Transverse colon (tissue), 4 donors: ENCODE measurements around the gene SMIM1.

Experiments
- CTCF ChIP-seq, 5 experiments: fragments of 200-600 bp in 3 of 5; fragments of 450-650 bp in 2 of 5; sonication (generic) in 3 of 5; IDR thresholded peaks; 1 replicate in 2 of 5; 2 replicates in 3 of 5; pipeline ENCODE4 v1.5.1; 2016 to 2017; ENCODE audit warnings: antibody characterized with exemption in 5 of 5, inconsistent platforms in 3 of 5, mild to moderate bottlenecking in 2 of 5, moderate library complexity in 1 of 5
- EP300 ChIP-seq: sonication (generic); formaldehyde crosslinking; IDR thresholded peaks from one replicate; pipeline ENCODE4 v1.6.1; 2017; ENCODE audit warnings: antibody characterized with exemption, low read depth
- POLR2A ChIP-seq: fragments of 450-650 bp; IDR thresholded peaks from one replicate; pipeline ENCODE4 v1.6.1; 2016; ENCODE audit warnings: antibody characterized with exemption, mild to moderate bottlenecking, moderate library complexity
- POLR2AphosphoS5 ChIP-seq, 3 donors: sonication (generic); formaldehyde crosslinking; IDR thresholded peaks; one replicate each; pipeline ENCODE4 v1.6.1; 2016; ENCODE audit warnings: antibody characterized with exemption in 3 of 3

- TF ChIP-seq CTCF (IDR thresholded peaks at IDR 0.05): no peak
- TF ChIP-seq POLR2A: no peak
- TF ChIP-seq POLR2AphosphoS5 (IDR thresholded peaks at IDR 0.05): no peak
- TF ChIP-seq EP300: no peak
Measured at GRCh38 chr1:3742439-3743298, 29.9 kb upstream of the SMIM1 start.
